A673 (cell line): ENCODE data around the gene BTF3.

Experiments
- EZH2 ChIP-seq: fragments of 200-600 bp; sonication (generic); IDR thresholded peaks from 2 replicates; pipeline ENCODE4 v1.6.1; 2017; ENCODE audit warnings: borderline replicate concordance, low read depth, mild to moderate bottlenecking, mixed read lengths, antibody characterized with exemption, low read length; ENCODE audit not compliant: poor library complexity, severe bottlenecking
- TF ChIP-seq, protein P1 (sequence below): fragments of 300-800, 200-600 bp; sonication (generic); conservative IDR thresholded peaks from 2 replicates; pipeline ENCODE4 v1.5.1; 2017; ENCODE audit warnings: low read depth, mild to moderate bottlenecking, antibody characterized with exemption, low read length, moderate library complexity, mixed read lengths

DNA sequence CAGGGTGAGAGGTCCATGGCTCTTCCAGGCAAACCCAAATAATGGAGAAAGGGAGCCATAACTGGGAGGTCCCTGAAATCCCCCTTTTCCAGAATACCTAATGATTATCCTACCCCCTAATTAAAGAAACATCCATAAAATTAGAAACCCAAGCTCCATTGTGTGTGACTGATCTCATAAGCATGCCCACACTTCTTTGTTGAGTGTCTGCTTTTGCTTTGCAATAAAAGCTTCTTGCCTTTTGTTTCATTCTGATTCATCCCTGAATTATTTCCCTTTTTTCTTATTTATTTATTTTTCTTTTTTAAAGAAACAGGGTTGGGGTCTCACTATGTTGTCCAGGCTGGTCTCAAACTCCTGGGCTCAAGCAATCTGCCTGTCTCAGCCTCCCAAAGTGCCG, 33.1 kb downstream of the BTF3 start:
- TF ChIP-seq, protein P1, sequence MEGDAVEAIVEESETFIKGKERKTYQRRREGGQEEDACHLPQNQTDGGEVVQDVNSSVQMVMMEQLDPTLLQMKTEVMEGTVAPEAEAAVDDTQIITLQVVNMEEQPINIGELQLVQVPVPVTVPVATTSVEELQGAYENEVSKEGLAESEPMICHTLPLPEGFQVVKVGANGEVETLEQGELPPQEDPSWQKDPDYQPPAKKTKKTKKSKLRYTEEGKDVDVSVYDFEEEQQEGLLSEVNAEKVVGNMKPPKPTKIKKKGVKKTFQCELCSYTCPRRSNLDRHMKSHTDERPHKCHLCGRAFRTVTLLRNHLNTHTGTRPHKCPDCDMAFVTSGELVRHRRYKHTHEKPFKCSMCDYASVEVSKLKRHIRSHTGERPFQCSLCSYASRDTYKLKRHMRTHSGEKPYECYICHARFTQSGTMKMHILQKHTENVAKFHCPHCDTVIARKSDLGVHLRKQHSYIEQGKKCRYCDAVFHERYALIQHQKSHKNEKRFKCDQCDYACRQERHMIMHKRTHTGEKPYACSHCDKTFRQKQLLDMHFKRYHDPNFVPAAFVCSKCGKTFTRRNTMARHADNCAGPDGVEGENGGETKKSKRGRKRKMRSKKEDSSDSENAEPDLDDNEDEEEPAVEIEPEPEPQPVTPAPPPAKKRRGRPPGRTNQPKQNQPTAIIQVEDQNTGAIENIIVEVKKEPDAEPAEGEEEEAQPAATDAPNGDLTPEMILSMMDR = no peak
- no peak for TF ChIP-seq EZH2
